HepG2 (cell line): ENCODE data around the gene GOLGA6C. TPM values are rescaled to one million over a fixed set of nuclear protein-coding genes. Genes with fewer than 3 reads are reported as not detected.
A peak's percentile ranks its signal among the peaks of the same experiment; 100 is the strongest.

ENCODE experiments used
- DNMT1 ChIP-seq: sonication (generic); formaldehyde crosslinking; IDR thresholded peaks from 2 replicates; pipeline ENCODE4 v1.5.1; 2020; ENCODE audit warnings: mild to moderate bottlenecking, missing genetic modification reagents
- GATAD2A ChIP-seq: IDR thresholded peaks from 2 replicates; pipeline ENCODE4 v1.6.1; 2016
- MBNL3 ChIP-seq: fragments of 250-450 bp; sonication (Bioruptor Pico); conservative IDR thresholded peaks from 2 replicates; pipeline ENCODE4 v1.8.0; 2022; ENCODE audit warnings: mild to moderate bottlenecking, inconsistent platforms
- MYC ChIP-seq: sonication (generic); formaldehyde crosslinking; IDR thresholded peaks from 2 replicates; pipeline ENCODE4 v1.9.0; 2021; ENCODE audit warnings: missing genetic modification reagents, borderline replicate concordance
- PLRG1 ChIP-seq: fragments of 450-650 bp; conservative IDR thresholded peaks from 2 replicates; pipeline ENCODE4 v1.6.1; 2016
- POGZ ChIP-seq: sonication (generic); formaldehyde crosslinking; IDR thresholded peaks from 2 replicates; pipeline ENCODE4 v1.4.0; 2020; ENCODE audit warnings: mild to moderate bottlenecking, missing genetic modification reagents
- SAFB2 ChIP-seq: sonication (generic); formaldehyde crosslinking; IDR thresholded peaks from 2 replicates; pipeline ENCODE4 v1.5.1; 2020; ENCODE audit warnings: missing genetic modification reagents, low read depth, mild to moderate bottlenecking, borderline replicate concordance
- ZC3H13 ChIP-seq: sonication (generic); formaldehyde crosslinking; IDR thresholded peaks from 2 replicates; pipeline ENCODE4 v1.8.1; 2023; ENCODE audit warnings: mild to moderate bottlenecking, missing genetic modification reagents, moderate library complexity
- ZNF143 ChIP-seq: sonication (generic); formaldehyde crosslinking; IDR thresholded peaks from 2 replicates; pipeline ENCODE4 v1.4.0; 2020; ENCODE audit warnings: missing genetic modification reagents
- ZNF263 ChIP-seq: sonication (generic); formaldehyde crosslinking; IDR thresholded peaks from 2 replicates; pipeline ENCODE4 v1.4.0; 2020; ENCODE audit warnings: missing genetic modification reagents
- ZNF614 ChIP-seq: IDR thresholded peaks from 2 replicates; pipeline ENCODE4 v1.6.1; 2018; ENCODE audit warnings: missing biosample characterization, missing genetic modification reagents, inconsistent platforms, borderline replicate concordance
- ZNF850 ChIP-seq: sonication (generic); formaldehyde crosslinking; conservative IDR thresholded peaks from 2 replicates; pipeline ENCODE4 v1.9.0; 2021; ENCODE audit warnings: mild to moderate bottlenecking, missing genetic modification reagents
- polyA plus RNA-seq, 8 experiments: library from polyadenylated mRNA; depleted of rRNA in 3 of 8; stranded (reverse) in 7 of 8; unstranded in 1 of 8; fragments of >200 nt; fragmentation: Illumina TruSeq in 4 of 8; extraction: Trizol in 4 of 8; gene quantifications; 2 replicates each; pipeline versions ENCODE4 v1.2.1 to v1.2.3, GENCODE V29; 2011 to 2016; ENCODE audit warnings: low read depth in 4 of 8, missing spikeins in 1 of 8, mixed read lengths in 1 of 8; ENCODE audit not compliant: insufficient read depth in 1 of 8
- total RNA-seq, 5 experiments: library from RNA; depleted of rRNA; stranded (reverse); fragments of >200 nt; fragmentation: Illumina TruSeq; extraction: Trizol; gene quantifications; 2 replicates each; pipeline ENCODE4 v1.2.3, GENCODE V29; 2016; ENCODE audit warnings: low read depth in 1 of 5
- TF ChIP-seq, protein P1 (sequence below): sonication (generic); formaldehyde crosslinking; IDR thresholded peaks from 2 replicates; pipeline ENCODE4 v1.4.0; 2020; ENCODE audit warnings: missing genetic modification reagents, borderline replicate concordance
- TF ChIP-seq, protein P2 (sequence below): IDR thresholded peaks from 2 replicates; pipeline ENCODE4 v1.6.1; 2018; ENCODE audit warnings: missing genetic modification reagents, mild to moderate bottlenecking, missing compliant biosample characterization
- TF ChIP-seq, protein P3 (sequence below): sonication (generic); formaldehyde crosslinking; IDR thresholded peaks from 2 replicates; pipeline ENCODE4 v1.4.0; 2020; ENCODE audit warnings: mild to moderate bottlenecking, missing genetic modification reagents
- TF ChIP-seq, protein P4 (sequence below): sonication (generic); formaldehyde crosslinking; IDR thresholded peaks from 2 replicates; pipeline ENCODE4 v1.8.0; 2022; ENCODE audit warnings: mild to moderate bottlenecking, missing genetic modification reagents, moderate library complexity
- TF ChIP-seq, protein P5 (sequence below): sonication (generic); formaldehyde crosslinking; IDR thresholded peaks from 2 replicates; pipeline ENCODE4 v1.4.0; 2020; ENCODE audit warnings: missing genetic modification reagents

GOLGA6C gene
- total and polyA plus RNA-seq, 2 of the 13 experiments (the other 11 are each of a cell fraction or from before 2014, with no cell fraction given): not detected

DNA sequence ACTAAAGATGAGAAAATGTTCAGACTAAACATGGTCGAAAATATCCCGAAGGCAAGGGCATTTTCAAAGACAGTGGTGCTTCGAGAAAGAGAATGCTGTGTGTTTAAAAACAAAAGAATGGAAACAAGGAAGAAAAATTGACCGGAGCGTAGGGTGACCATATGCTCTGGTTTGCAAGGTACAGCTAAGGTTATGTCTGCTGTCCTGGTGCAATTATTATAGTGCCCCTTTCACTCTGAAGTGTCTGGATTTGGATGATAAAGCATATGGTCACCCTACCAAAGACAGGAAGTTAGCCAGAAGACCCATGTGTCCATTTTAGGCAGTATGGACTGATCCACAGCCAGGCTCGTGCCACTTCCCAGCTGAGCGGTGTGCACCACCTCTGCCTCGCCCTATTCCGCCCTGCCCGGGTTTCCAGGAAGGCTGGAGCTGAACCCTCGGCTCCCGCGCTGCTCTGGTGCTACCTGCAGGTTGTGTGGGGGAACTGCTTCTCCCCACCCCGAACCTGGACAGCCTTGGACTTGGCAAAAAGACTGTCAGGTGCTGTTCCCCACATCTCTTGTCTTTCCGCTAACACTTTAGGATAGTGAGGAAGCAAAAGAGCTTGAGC lies 49.8 kb downstream of the GOLGA6C start (continued):
- TF ChIP-seq, protein P1, sequence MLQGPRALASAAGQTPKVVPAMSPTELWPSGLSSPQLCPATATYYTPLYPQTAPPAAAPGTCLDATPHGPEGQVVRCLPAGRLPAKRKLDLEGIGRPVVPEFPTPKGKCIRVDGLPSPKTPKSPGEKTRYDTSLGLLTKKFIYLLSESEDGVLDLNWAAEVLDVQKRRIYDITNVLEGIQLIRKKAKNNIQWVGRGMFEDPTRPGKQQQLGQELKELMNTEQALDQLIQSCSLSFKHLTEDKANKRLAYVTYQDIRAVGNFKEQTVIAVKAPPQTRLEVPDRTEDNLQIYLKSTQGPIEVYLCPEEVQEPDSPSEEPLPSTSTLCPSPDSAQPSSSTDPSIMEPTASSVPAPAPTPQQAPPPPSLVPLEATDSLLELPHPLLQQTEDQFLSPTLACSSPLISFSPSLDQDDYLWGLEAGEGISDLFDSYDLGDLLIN (CRISPR knock-in tag): peak; percentile 20; the same call in 1 of the 2 replicates
- TF ChIP-seq, protein P2, sequence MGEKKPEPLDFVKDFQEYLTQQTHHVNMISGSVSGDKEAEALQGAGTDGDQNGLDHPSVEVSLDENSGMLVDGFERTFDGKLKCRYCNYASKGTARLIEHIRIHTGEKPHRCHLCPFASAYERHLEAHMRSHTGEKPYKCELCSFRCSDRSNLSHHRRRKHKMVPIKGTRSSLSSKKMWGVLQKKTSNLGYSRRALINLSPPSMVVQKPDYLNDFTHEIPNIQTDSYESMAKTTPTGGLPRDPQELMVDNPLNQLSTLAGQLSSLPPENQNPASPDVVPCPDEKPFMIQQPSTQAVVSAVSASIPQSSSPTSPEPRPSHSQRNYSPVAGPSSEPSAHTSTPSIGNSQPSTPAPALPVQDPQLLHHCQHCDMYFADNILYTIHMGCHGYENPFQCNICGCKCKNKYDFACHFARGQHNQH (CRISPR knock-in tag): no peak
- no peak for TF ChIP-seq MBNL3 (CRISPR knock-in tag)
- TF ChIP-seq POGZ: no peak
- TF ChIP-seq ZC3H13 (CRISPR knock-in tag): no peak
- no peak for TF ChIP-seq PLRG1
- no peak for TF ChIP-seq ZNF850
- no peak for TF ChIP-seq SAFB2 (CRISPR knock-in tag)
- TF ChIP-seq, protein P3, sequence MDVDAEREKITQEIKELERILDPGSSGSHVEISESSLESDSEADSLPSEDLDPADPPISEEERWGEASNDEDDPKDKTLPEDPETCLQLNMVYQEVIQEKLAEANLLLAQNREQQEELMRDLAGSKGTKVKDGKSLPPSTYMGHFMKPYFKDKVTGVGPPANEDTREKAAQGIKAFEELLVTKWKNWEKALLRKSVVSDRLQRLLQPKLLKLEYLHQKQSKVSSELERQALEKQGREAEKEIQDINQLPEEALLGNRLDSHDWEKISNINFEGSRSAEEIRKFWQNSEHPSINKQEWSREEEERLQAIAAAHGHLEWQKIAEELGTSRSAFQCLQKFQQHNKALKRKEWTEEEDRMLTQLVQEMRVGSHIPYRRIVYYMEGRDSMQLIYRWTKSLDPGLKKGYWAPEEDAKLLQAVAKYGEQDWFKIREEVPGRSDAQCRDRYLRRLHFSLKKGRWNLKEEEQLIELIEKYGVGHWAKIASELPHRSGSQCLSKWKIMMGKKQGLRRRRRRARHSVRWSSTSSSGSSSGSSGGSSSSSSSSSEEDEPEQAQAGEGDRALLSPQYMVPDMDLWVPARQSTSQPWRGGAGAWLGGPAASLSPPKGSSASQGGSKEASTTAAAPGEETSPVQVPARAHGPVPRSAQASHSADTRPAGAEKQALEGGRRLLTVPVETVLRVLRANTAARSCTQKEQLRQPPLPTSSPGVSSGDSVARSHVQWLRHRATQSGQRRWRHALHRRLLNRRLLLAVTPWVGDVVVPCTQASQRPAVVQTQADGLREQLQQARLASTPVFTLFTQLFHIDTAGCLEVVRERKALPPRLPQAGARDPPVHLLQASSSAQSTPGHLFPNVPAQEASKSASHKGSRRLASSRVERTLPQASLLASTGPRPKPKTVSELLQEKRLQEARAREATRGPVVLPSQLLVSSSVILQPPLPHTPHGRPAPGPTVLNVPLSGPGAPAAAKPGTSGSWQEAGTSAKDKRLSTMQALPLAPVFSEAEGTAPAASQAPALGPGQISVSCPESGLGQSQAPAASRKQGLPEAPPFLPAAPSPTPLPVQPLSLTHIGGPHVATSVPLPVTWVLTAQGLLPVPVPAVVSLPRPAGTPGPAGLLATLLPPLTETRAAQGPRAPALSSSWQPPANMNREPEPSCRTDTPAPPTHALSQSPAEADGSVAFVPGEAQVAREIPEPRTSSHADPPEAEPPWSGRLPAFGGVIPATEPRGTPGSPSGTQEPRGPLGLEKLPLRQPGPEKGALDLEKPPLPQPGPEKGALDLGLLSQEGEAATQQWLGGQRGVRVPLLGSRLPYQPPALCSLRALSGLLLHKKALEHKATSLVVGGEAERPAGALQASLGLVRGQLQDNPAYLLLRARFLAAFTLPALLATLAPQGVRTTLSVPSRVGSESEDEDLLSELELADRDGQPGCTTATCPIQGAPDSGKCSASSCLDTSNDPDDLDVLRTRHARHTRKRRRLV (CRISPR knock-in tag): no peak
- no peak for TF ChIP-seq DNMT1 (CRISPR knock-in tag)
- TF ChIP-seq, protein P4, sequence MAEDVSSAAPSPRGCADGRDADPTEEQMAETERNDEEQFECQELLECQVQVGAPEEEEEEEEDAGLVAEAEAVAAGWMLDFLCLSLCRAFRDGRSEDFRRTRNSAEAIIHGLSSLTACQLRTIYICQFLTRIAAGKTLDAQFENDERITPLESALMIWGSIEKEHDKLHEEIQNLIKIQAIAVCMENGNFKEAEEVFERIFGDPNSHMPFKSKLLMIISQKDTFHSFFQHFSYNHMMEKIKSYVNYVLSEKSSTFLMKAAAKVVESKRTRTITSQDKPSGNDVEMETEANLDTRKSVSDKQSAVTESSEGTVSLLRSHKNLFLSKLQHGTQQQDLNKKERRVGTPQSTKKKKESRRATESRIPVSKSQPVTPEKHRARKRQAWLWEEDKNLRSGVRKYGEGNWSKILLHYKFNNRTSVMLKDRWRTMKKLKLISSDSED: no peak
- no peak for TF ChIP-seq ZNF614 (CRISPR knock-in tag)
- 0 out of 2 replicates have a peak, but pooled peaks have one; percentile 25 for TF ChIP-seq ZNF143 (CRISPR knock-in tag)
- TF ChIP-seq GATAD2A (CRISPR knock-in tag): no peak
- TF ChIP-seq, protein P5, sequence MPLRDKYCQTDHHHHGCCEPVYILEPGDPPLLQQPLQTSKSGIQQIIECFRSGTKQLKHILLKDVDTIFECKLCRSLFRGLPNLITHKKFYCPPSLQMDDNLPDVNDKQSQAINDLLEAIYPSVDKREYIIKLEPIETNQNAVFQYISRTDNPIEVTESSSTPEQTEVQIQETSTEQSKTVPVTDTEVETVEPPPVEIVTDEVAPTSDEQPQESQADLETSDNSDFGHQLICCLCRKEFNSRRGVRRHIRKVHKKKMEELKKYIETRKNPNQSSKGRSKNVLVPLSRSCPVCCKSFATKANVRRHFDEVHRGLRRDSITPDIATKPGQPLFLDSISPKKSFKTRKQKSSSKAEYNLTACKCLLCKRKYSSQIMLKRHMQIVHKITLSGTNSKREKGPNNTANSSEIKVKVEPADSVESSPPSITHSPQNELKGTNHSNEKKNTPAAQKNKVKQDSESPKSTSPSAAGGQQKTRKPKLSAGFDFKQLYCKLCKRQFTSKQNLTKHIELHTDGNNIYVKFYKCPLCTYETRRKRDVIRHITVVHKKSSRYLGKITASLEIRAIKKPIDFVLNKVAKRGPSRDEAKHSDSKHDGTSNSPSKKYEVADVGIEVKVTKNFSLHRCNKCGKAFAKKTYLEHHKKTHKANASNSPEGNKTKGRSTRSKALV: peak; percentile 27; the same call in 1 of the 2 replicates
- TF ChIP-seq ZNF263: 0 out of 2 replicates have a peak, but pooled peaks have one; percentile 38
- TF ChIP-seq MYC: peak; percentile 30; the same call in 1 of the 2 replicates
